ENCODE results near the gene S100A1.
"Not testable (repeated sequence)": the region's sequence is repeated elsewhere in the genome, so short reads cannot be mapped to it uniquely, and the experiment has no call there.

S100A1 gene

DNA sequence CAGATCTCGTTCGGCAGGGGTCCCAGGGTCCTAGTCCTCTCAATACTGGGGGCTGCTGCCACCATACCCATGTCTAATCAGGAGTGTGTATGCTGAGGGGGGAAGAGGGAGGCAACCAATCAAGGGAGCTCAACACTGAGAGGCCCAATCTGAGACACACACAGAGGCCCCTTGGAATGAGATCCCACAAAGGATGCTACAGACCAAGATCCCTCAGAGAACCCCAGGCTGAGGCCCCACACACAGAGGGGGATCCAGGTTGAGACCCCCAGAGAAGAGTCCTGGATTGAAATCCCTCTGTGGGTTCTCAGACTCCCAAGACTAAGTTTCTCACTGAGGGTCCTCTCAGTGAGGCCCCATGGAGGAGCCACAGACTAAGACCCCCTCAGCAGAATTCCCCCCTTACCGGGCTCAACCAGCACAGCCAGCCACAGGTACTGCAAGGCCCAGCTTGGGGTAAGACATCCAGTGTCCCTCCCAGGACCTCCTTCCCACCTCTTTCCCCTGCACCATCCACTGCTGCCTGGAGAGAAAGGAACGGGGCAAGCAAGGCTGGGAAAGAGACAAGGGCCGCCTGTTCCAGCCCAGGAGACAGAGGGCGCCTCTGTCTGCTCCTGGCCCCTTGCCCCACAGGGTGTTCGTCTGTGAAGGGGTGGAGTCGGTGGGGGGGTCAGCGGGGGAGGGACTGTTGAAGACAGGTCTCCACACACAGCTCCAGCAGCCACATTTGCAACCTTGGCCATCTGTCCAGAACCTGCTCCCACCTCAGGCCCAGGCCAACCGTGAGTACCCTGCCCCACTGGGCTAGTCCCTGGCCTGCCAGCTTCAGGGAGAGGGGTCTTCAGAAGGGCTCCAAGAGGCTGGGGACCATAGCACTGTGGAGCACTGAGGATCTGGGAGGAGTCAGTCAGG, at the start of gene S100A1:
TSS of gene S100A1 (plus strand) at position 720 of the 912 bp plus-strand sequence. CDS start 2,088 bp downstream, outside the sequence.
- DNase-seq: no peak

DNA sequence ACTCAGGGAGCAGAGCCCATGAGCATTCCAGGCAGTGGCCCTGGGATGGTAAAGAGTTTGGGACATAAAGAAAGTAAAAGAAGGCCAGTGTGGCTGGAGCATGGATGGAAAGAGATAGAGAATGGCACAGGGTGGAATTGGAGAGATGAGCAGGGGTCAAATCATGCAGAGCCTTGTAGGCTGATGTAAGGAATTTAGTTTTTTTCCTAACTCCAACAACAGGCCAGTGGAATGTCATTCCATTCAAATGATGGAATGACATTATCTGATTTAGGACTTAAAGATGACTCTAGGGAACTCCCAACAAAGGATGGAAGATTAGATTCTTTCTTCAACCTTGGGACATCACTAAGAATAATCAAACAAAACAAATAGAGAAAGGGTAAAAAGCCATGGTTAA, 49.7 kb upstream of the S100A1 start:
- DNase-seq: no peak

DNA sequence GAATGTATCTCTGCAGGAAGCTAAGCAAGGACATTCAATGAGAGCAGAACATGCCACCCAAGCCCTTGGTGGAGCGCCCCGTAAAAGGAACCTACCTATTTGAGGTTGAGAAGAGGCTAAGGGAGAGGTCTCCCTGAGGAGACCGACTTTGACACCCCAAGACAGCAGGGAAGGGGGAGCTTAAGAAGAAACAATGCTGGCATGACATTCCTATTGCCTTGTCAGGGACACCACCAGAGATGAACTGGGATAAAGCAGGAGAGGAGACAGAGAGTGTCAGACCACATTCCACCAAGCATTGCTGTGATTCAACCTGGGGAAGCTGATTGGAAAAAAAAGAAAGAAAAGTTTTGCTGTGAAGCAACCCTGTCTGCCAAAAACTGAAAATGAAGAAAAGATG, 49.3 kb upstream of the S100A1 start:
- DNase-seq: no peak

DNA sequence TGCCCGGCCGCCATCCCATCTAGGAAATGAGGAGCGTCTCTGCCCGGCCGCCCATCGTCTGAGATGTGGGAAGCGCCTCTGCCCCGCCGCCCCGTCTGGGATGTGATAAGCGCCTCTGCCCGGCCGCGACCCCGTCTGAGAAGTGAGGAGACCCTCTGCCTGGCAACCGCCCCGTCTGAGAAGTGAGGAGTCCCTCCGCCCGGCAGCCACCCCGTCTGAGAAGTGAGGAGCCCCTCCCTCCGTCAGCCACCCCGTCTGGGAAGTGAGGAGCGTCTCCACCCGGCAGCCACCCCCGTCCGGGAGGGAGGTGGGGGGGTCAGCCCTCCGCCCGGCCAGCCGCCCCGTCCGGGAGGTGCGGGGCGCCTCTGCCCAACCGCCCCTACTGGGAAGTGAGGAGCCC, 45.4 kb upstream of the S100A1 start:
- DNase-seq: not testable (repeated sequence)

DNA sequence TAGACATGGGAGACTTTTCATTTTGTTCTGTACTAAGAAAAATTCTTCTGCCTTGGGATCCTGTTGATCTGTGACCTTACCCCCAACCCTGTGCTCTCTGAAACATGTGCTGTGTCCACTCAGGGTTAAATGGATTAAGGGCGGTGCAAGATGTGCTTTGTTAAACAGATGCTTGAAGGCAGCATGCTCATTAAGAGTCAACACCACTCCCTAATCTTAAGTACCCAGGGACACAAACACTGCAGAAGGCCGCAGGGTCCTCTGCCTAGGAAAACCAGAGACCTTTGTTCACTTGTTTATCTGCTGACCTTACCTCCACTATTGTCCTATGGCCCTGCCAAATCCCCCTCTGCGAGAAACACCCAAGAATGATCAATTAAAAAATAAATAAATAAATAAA, 44.7 kb upstream of the S100A1 start:
- not testable (repeated sequence) for DNase-seq

DNA sequence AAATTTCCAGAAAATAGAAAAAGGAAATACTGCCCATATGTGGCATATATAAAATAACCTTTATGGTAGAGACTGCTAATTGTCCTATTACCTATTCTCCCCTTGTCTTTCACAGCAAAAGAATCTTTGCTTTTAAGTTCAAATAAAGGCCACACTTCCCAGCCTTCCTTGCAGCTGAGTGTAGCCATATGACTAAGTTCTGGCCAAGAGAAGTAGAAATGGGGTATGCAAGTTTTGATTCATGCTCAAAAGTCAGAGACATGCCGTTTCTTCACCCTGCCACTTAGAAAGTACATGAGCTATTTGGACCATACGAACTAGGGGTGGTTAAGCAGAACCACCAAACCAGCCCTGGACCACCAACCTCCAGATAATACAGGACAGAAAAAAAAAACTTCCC, 44.3 kb upstream of the S100A1 start:
- no peak for DNase-seq

DNA sequence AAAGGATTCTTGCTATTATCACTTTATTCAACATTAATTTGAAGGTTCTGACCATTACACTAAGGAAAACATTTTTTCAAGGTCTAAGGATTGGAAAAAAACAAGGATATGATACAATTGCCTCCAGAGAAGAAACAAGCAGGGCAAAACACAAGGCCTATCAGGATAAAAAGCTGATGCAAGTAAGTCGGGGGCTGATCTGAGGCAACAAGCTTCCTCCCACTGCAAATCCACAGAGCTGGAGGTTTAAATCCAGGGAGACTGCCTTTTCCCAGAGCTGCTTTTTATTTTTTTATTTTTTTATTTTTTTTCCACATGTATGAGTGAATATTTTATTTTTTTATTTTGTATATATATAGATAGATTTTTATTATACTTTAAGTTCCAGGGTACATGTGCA, 43.2 kb upstream of the S100A1 start:
- no peak for DNase-seq

DNA sequence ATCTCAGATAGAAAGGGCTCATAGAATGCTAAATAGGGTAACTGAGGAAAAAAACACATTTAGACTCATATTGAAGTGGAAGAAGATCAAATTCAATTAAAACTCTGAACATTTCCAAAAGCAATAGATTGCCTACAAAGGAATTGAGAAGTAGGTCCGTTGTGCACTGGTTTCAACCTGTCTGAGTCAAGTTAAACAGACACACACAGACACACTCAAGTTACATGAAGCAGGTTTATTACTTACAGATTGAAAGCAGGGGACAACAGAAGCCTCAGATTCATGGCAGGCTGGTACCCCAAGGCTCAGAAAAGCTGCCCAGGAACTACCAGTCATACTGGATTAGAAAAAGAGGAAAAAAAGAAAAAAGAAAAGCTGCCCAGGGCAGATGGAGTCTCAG, 41.9 kb upstream of the S100A1 start:
- no peak for DNase-seq

DNA sequence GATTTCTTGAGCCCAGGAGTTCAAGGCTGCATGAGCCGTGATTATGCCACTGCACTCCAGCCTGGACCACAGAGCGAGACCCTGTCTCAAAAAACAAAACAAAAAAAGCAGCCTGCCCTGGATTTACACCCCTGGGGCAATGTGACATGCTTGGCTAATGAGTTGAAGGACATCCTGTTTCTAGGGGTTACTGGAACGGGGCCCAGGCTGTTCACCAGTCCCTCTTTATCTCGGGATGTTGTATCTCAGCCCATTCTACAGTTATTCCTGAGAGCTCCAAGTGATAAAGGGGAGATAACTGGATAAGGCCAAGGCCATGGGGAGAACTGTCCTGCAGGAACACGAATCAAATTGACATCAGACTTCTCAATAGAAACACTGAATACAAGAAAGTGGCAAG, 40.9 kb upstream of the S100A1 start:
- no peak for DNase-seq

DNA sequence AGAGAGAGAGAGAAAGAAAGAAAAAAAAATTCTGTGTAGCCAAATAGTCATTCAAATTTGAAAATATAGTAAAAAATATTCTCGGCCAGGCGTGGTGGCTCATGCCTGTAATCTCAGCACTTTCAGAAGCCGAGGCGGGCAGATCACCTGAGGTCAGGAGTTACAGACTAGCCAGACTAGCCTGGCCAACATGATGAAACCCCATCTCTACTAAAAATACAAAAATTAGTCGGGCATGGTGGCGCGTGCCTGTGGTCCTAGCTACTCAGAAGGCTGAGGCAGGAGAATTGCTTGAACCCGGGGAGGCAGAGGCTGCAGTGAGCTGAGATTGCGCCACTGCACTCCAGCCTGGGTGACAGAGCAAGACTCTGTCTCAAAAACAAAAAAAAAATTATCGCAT, 40.2 kb upstream of the S100A1 start:
- DNase-seq: not testable (repeated sequence)

DNA sequence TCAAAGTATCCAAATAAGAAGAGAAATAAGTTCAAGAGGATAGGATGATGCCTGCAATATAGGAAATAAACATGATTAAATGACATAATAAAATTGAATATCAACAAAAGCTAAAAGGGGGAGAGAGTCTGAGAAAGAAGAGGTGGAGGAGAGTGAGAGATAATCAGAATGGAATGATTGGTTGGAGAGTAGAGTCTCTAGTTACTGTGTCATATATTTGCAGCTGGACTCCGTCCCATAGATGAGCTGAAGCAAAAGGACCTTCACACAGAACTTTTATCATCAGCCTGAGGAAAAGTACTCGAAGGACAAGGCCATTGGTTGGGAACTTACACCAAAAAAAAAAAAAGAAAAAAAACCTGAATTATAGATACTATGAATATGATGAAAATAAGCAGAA, 39.8 kb upstream of the S100A1 start:
- DNase-seq: no peak

DNA sequence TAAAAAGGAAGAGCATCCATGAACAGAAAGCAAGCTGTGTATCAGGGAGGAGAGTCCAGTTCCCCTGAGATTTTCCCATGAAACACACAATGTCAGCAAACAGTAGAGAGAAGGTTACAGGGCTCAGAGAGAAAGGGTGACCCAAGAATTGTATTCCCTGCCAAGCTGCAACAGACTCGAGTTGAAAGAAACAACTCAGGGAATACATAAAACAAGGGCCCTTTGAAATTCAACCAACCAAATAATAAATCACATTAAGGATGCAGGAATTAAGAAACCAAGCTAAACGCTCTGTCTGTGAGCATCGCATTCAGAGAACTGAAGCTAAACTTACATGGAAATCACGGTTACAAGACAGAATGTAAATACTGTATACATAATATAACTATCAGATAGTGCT, 35.5 kb upstream of the S100A1 start:
- no peak for DNase-seq

DNA sequence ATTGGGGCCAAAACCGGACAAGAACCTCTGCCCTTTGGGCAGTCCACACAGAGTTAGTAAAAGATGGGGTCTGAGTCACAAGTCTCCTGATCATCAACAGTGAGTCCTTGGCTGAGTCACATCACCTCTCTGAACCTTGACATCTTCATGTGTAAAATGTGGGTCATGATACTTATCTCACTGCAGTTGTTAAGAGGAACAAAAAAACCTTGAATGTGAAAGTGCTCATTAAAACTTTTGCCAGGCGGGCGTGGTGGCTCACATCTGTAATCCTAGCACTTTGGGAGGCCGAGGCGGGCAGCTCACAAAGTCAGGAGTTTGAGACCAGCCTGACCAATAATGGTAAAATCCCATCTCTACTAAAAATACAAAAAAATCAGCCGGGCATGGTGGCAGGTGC, 31.0 kb upstream of the S100A1 start:
- no peak for DNase-seq

DNA sequence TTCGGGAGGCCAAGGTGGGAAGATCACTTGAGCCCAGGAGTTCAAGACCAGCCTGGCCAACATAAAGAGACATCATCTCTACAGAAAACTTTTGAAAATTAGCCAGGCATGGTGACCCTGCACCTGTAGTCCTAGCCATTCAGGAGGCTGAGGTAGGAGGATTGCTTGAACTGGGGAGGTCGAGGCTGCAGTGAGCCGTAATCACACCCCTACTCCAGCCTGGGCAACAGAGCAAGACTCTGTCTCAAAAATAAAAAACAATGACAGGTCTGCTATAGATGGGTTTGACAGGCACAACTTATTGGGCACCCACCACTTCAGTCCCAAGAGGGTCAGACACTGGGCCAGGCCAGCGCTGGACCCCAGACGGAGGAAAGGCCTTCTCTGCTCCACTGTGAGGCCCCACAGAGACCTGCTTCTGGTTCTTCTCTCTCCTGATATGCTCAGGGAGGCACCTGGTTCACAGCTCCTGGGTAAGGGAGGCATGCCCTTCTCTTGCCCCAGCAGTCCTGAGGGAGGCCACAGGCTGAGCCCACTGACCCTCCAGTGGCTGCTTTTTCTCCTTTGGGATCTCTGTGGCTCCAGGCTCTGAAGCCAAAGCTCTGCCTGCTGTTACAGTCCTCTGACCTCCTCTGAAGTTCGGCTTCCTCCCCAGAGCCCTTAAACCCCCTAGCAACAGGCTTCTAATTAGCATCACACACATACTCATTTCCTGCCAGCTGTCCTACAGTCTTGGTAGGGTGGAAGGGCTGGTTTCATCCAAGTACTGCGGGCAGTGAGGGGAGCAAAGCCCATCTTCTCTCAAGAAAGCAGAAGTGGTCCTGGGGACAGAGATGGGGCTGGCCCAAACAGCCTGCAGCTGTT, 29.7 kb upstream of the S100A1 start:
- DNase-seq: no peak

DNA sequence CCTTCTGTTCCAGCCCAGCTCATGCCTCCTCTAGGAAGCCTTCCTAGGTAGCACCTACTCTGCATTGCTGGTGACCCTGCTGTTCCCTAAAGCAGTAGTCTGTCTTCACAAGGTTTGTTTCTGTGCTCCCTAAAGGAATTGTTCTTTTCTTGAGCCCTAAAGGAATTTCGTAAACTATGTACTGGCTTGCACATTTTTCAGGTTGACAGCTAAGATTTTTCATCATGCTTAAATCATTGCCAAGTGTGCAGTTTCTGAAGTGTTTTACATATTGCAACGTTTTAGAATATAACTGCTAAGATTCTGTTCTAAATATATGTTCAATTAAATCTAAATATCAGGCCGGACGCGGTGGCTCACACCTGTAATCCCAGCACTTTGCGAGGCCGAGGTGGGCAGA, 28.4 kb upstream of the S100A1 start:
- DNase-seq: no peak

DNA sequence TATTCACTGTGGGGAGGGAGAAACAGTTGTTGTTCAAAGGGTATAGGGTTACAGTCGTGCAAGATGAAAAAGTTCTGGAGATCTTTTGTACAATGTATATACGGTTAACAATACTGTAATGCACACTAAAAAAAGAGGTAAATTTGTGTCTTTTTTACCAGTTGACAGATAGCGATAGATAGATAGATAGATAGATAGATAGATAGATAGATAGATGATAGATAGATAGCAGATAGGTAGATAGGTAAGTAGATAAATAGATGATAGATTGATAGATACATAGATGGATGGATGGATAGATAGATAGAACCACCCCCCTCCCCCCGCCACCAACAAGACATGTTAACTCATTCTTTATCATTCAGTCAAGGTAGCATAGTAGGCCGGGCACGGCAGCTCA, 25.5 kb upstream of the S100A1 start:
- no peak for DNase-seq

DNA sequence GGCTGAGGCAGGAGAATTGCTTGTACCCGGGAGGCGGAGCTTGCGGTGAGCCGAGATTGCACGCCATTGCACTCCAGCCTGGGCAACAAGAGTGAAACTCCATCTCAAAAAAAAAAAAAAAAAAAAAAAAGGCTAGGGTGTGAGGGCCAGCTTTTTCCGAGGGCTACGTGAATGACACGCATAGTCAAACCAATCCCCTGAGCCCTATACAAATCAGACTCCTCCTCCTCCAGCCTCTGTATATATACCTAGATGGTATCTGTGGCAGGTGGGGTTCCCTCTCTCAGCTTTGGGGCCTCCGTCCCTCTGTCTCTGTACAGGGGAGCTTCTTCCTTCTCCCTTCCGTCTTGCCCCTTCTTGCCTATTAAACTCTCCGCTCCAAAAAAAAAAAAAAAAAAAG, 22.0 kb upstream of the S100A1 start:
- no peak for DNase-seq

DNA sequence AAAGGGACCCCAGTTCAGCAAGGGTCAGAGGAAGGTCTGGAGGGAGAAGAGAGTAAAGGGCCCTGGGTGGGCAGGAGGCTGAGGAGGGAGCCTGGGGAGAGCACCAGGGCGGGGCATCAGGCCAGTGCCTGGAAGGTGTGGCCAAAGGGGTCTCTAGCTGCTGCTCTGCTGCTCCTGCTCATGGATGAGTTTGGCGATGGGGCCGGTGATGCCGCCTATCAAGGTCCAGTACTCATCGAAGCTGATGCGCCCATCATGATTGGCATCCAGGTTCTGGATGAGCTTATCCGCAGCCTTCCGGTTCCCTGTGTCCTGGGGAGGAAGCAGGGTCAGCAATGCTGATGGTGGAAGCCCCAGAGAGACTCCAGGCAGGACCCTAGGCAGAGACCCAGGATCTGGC, 20.9 kb upstream of the S100A1 start:
- DNase-seq: no peak

DNA sequence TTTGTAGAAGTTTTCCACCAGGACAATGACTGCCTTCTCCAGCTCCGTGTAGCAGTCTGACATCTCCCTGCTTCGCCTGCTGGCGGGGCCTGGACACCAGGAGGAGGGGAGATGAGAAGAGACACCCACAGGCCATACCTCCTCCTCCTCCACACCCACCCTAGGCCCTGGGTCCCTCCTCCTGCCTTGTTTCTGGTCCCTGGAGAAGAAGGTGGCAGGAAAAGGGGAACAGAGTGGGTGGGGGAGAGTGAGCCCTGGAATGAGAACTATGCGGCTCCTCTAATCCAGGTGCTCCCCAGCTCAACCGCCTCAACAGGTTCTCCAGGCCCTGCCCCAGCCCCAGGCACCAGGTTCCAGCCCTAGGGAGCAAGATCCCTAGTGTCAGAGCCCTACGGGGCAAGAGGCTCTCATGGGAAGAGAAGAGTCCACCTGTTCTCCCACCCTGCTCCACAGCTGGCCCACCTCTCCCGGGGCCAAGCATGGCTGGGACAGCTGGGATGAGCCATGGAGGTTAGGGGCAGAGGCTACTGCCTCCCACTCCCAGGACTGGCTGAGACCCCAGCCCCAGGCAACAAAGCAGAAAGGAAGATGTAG, 20.0 kb upstream of the S100A1 start:
- no peak for DNase-seq

DNA sequence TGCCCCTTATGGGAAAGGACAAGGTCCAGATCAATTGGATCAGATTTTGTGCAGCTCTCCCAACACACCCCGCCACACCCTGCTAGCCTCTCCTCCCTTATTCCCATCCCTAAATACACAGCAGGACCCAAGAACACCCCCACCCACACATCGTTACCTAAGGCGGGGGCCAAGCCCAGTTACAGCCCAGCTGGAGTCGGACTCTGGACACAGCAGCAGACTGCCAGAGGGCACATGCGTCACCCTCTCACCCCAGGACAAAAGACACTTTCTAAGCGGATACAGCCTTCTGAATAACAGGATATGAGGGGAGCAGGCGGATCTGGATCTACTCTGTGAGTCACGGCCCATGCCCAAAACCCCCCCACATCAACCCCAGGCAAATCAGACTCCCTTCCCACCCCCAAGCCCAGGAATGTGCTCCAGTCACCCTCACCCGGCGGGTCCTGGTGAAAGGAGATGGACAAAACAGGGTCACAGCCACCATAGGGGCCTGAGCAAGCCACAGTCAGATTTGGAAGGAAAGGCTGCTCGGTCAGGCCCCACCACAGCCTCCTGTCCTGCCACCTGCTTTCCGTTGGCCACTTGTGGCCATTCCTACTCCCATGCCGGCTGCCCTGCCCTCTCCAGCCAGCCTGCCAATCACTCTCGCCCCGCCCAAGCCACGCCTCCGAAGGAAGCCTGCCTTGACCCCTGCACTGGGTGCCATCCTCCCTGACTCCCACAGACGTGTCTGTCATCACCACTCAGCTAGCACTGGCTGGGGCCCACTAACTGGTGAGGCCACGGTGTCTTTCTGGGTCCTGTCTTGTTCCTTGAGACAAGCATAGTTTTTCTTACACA, 19.3 kb upstream of the S100A1 start:
- DNase-seq: no peak

DNA sequence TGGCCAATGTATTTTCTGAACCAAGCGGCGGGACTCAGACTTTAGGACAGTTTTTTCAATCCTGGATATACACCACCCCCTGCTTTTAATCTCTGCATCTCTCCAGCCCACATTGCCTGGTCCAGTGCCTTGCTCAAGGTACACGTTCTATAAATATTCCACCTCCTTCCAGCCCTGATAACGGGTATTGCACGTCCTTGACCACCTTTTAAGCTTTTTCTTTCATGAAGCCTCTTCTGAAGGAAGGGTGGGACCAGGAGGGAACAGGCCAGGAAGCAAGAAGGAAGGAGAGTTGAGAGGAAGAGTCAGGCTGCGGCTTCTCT, 18.7 kb upstream of the S100A1 start:
- no peak for DNase-seq

DNA sequence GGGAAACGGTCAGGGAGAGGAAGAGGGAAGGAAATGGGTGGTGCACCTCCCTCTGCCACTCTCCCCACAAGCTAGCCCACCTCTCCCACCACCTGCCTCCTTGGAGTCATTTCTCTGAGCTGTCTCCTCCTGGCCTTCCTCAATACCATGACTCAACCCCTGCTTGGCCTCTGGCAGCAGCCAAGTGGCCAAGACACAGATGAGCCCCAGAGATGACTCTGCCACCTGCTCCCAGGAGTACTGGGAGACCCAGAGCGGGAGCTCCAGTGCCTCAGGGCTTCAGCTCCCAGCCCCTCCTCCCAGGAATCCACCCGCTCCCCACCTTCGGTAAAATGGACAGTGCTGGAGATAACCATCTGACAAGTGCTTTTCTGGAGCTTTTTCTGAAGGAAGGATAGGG, 17.9 kb upstream of the S100A1 start:
- DNase-seq: no peak

DNA sequence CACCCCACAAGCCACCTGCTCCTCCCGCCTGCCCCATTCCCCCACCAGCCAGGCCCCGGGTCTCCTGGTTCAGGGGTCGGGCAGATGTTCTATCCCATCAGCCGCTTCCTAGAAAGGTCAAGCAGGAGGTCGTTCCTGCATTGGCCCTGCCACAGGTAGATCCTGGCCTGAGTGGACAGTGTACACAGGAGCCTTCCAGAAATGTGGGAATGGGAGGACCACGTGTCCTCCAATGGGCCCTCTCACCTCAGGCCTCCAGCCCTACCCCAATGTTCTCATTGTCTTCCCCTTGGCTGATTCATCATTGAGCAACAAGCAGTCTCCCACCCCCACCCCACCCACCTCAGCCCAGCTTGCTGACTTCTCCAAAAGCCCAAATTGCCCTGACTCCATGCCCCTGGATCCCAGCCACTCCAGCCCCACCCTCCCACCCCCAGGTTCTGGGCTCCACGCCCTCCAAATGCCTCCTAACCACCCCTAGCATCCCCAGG, 17.4 kb upstream of the S100A1 start:
- DNase-seq: no peak

All from cerebellar nuclear complex (tissue), 1 donor.